Fibroblast of peridontal ligament (primary cell): ENCODE measurements around the gene MUC6.
A peak's percentile ranks its signal among the peaks of the same experiment; 100 is the strongest.

Source experiments
- DNase-seq: peaks from one replicate; pipeline ENCODE4 v3.0.0-alpha.2; 2010; ENCODE audit errors: extremely low read depth

Gene MUC6

GRCh38 chr11:1051356-1052132 lies 15.0 kb upstream of the MUC6 start:
- DNase-seq: no peak

GRCh38 chr11:1050581-1051355 lies 14.2 kb upstream of the MUC6 start:
- DNase-seq: peak; percentile 41

- no peak for DNase-seq
These were observed 13.5 kb upstream of the MUC6 start for GRCh38 chr11:1049911-1050580.

- no peak for DNase-seq
These were observed 12.9 kb upstream of the MUC6 start for GRCh38 chr11:1049431-1049891.

GRCh38 chr11:1049071-1049405 lies 12.5 kb upstream of the MUC6 start:
- DNase-seq: no peak

- no peak for DNase-seq
These were observed 12.0 kb upstream of the MUC6 start for GRCh38 chr11:1048375-1049070.

GRCh38 chr11:1047595-1048156 lies 11.2 kb upstream of the MUC6 start:
- no peak for DNase-seq

- DNase-seq: no peak
These were observed 7.6 kb upstream of the MUC6 start for GRCh38 chr11:1044160-1044559.

- DNase-seq: no peak
These were observed 7.1 kb upstream of the MUC6 start for GRCh38 chr11:1043563-1044096.

GRCh38 chr11:1042626-1043562 lies 6.4 kb upstream of the MUC6 start:
- no peak for DNase-seq

GRCh38 chr11:1041936-1042608 lies 5.6 kb upstream of the MUC6 start:
- DNase-seq: no peak

- DNase-seq: no peak
These were observed 5.0 kb upstream of the MUC6 start for GRCh38 chr11:1041471-1041870.

- no peak for DNase-seq
These were observed 4.6 kb upstream of the MUC6 start for GRCh38 chr11:1041149-1041467.

GRCh38 chr11:1040428-1041148 lies 4.1 kb upstream of the MUC6 start:
- no peak for DNase-seq

- DNase-seq: no peak
These were observed 3.2 kb upstream of the MUC6 start for GRCh38 chr11:1039481-1040427.

GRCh38 chr11:1038921-1039320 lies 2.4 kb upstream of the MUC6 start:
- DNase-seq: no peak

- no peak for DNase-seq
These were observed 1.8 kb upstream of the MUC6 start for GRCh38 chr11:1038361-1038760.

GRCh38 chr11:1037506-1038055 lies 1.1 kb upstream of the MUC6 start:
- no peak for DNase-seq
